Mesothelial cell of epicardium (in vitro differentiated cells): ENCODE data around the gene NCAPG2. TPM values are rescaled to one million over a fixed set of nuclear protein-coding genes. Genes with fewer than 3 reads are reported as not detected.
A peak's percentile ranks its signal among the peaks of the same experiment; 100 is the strongest.

Experiments
- DNase-seq, 2 experiments: peaks; one replicate each; pipeline ENCODE4 v3.0.0; 2021; ENCODE audit warnings: low spot score in 2 of 2; ENCODE audit not compliant: unreplicated experiment in 2 of 2
- H3K27ac Mint-ChIP-seq: 2 replicates; pipeline ENCODE4 v1.8.0; 2021; ENCODE audit warnings: mixed read lengths
- H3K27me3 Mint-ChIP-seq: 2 replicates; pipeline ENCODE4 v1.8.0; 2021; ENCODE audit warnings: low read depth, mixed read lengths
- H3K36me3 Mint-ChIP-seq: 2 replicates; pipeline ENCODE4 v1.8.0; 2021; ENCODE audit warnings: mixed read lengths
- H3K4me1 Mint-ChIP-seq: 2 replicates; pipeline ENCODE4 v1.8.0; 2021; ENCODE audit warnings: mixed read lengths
- H3K4me3 Mint-ChIP-seq: 2 replicates; pipeline ENCODE4 v1.8.0; 2021; ENCODE audit warnings: mild to moderate bottlenecking, moderate library complexity, mixed read lengths
- H3K9me3 Mint-ChIP-seq: 2 replicates; pipeline ENCODE4 v1.8.0; 2021; ENCODE audit warnings: mixed read lengths
- total RNA-seq: library from RNA; stranded (reverse); gene quantifications from 3 replicates; pipeline ENCODE4 v1.2.1, GENCODE V29; 2021
- TF ChIP-seq, protein P1 (sequence below): fragments of 200-600 bp; sonication (generic); IDR thresholded peaks from one replicate; pipeline ENCODE4 v1.5.0; 2021; ENCODE audit warnings: antibody characterized with exemption; ENCODE audit not compliant: unreplicated experiment

Gene NCAPG2
- total RNA-seq, 1 donor from 2014 or later: 22.5 TPM

DNA sequence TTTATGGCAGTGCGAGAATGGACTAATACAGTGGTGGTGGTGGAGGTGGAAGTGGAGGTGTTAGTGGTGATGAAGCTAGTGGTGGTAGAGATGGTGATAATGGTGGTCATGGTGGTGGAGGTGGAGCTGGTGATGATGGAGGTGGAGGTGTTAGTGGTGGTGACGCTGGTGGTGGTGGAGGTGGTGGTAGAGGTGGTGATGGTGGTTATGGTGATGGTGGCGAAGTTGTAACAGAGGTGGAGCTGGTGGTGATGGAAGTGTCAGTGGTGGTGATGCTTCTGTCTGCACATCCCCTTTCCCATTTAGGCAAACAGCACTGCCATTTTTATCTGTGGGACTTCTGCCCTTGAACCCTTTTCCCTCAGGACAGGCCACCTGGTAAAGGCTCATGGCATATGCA, 109.5 kb downstream of the NCAPG2 start:
- peaks cover 8% of the 10 kb centered on the region for H3K27me3 Mint-ChIP-seq
- TF ChIP-seq, protein P1, sequence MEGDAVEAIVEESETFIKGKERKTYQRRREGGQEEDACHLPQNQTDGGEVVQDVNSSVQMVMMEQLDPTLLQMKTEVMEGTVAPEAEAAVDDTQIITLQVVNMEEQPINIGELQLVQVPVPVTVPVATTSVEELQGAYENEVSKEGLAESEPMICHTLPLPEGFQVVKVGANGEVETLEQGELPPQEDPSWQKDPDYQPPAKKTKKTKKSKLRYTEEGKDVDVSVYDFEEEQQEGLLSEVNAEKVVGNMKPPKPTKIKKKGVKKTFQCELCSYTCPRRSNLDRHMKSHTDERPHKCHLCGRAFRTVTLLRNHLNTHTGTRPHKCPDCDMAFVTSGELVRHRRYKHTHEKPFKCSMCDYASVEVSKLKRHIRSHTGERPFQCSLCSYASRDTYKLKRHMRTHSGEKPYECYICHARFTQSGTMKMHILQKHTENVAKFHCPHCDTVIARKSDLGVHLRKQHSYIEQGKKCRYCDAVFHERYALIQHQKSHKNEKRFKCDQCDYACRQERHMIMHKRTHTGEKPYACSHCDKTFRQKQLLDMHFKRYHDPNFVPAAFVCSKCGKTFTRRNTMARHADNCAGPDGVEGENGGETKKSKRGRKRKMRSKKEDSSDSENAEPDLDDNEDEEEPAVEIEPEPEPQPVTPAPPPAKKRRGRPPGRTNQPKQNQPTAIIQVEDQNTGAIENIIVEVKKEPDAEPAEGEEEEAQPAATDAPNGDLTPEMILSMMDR: no peak
- H3K36me3 Mint-ChIP-seq: no peaks in the 10 kb centered on the region
- H3K4me3 Mint-ChIP-seq: no peak overlapping the region
- no peaks in the 10 kb centered on the region for H3K4me1 Mint-ChIP-seq
- no peak for DNase-seq
- no peak overlapping the region for H3K27ac Mint-ChIP-seq
- peaks cover 7% of the 10 kb centered on the region for H3K9me3 Mint-ChIP-seq

DNA sequence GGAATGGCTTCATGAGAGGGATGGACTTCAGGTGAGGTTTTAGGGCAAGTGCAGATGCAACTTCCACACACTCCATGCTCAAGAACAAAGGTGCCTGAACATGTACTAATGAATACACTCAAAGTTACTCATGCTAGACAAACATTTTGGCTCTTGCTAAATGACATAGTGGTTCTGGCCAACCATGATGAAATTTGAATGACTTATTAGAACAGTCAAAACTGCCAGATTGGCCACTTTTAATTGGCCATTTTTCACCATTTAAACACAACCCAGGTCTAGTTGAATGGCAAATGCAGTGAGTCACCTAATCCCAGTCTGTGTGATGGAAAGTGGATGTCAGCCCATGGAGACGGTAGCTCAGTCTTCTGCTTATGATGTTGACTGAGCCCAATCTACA, 112.1 kb downstream of the NCAPG2 start:
- TF ChIP-seq, protein P1: no peak
- H3K27ac Mint-ChIP-seq: no peak overlapping the region
- no peaks in the 10 kb centered on the region for H3K4me1 Mint-ChIP-seq
- peaks cover 7% of the 10 kb centered on the region for H3K9me3 Mint-ChIP-seq
- no peaks in the 10 kb centered on the region for H3K36me3 Mint-ChIP-seq
- H3K4me3 Mint-ChIP-seq: no peak overlapping the region
- no peak for DNase-seq
- H3K27me3 Mint-ChIP-seq: peaks cover 24% of the 10 kb centered on the region

DNA sequence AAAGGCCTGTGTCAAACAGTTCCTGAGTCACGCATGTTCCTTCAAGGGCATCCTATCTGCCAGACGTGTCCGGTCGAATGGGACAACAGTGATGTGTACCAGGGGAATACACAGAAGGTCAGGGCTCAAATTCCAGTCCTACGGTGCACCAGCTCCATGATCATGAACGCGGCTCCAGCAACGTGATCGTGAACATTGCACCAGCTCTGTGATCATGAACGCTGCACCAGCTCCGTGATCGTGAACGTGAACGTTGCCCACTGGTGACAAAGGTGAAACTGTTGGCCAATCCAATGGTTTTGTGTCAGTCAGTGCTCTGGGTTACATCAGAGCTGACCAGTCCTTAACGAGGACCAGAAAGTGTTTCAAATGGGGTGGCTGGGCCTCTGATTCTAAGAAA, 112.7 kb downstream of the NCAPG2 start:
- Mint-ChIP-seq H3K27me3 (peaks cover 24% of the 10 kb centered on the region), H3K36me3 (no peaks in the 10 kb centered on the region), H3K27ac (no peak overlapping the region), H3K4me1 (no peaks in the 10 kb centered on the region), H3K4me3 (no peak overlapping the region), H3K9me3 (peaks cover 7% of the 10 kb centered on the region)
- DNase-seq: no peak
- TF ChIP-seq, protein P1: no peak

DNA sequence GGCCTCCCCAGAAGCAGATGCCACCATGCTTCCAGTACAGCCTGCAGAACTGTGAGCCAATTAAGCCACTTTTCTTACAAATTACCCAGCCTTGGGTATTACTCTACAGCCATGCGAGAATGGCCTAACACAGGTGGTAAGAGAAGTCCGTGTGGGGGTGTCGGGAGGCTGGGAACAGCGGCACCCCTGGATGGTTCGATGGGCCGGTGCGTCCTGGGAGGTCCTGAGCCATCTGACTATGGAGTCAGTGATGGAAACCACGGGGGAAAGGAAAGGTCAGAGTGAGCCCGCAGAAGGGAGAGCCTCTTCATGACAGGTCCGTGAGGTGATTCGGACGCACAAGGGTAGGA, 114.4 kb downstream of the NCAPG2 start:
- TF ChIP-seq, protein P1: no peak
- DNase-seq: no peak
- Mint-ChIP-seq H3K36me3 (no peaks in the 10 kb centered on the region), H3K27ac (no peak overlapping the region), H3K27me3 (peaks cover 39% of the 10 kb centered on the region), H3K4me1 (peaks cover 3% of the 10 kb centered on the region), H3K9me3 (peaks cover 4% of the 10 kb centered on the region), H3K4me3 (no peak overlapping the region)

DNA sequence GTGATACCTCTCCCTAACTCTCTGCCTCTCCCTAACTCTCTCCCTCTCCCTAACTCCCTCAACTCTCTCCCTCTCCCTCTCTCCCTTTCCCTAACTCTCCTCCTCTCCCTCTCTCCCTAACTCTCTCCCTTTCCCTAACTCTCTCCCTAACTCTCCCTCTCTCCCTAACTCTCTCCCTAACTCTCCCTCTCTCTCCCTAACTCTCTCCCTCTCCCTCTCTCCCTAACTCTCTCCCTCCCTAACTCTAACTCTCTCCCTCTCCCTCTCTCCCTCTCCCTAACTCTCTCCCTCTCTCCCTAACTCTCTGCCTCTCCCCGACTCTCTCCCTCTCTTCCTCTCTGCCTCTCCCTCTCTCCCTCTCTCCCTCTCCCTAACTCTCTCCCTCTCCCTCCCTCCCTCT, 115.0 kb downstream of the NCAPG2 start:
- no peak overlapping the region for H3K4me3 Mint-ChIP-seq
- H3K36me3 Mint-ChIP-seq: no peaks in the 10 kb centered on the region
- H3K9me3 Mint-ChIP-seq: peaks cover 4% of the 10 kb centered on the region
- peaks cover 3% of the 10 kb centered on the region for H3K4me1 Mint-ChIP-seq
- H3K27me3 Mint-ChIP-seq: peaks cover 44% of the 10 kb centered on the region
- no peak for DNase-seq
- TF ChIP-seq, protein P1: no peak
- H3K27ac Mint-ChIP-seq: no peak overlapping the region

DNA sequence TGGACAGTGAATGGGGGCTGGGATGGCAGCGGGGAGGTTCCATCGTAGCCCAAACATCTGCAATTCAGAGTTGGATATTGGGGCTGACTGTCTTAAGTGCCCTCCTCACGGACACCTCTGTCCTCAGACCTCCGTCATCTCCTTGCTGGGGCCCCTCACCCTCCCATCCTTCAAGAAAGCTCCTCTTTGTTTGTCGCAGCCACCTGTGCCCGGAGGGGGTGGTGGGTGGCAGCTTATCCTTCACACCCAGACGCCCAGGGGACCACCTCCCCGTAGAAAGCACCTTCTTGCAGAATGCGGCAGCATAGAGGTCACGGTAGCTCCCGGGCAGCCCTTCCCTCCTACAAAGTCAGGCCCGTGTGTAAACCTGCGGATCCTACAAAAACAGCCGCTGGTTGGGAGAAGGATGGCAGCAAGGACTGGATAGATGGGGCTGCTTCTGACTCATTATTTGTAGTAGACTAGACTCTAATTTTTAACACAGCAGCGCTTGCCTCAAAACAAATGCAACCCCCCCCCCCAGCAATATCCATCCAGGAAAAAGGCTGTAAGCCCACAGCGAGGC, 115.6 kb downstream of the NCAPG2 start:
- no peak for DNase-seq
- H3K4me3 Mint-ChIP-seq: peak overlapping the region; percentile 58

More for the DNA sequence above, 115.6 kb downstream of the NCAPG2 start:
- peaks cover 4% of the 10 kb centered on the region for H3K9me3 Mint-ChIP-seq
- peaks cover 51% of the 10 kb centered on the region for H3K27me3 Mint-ChIP-seq
- H3K36me3 Mint-ChIP-seq: no peaks in the 10 kb centered on the region
- peaks cover 3% of the 10 kb centered on the region for H3K4me1 Mint-ChIP-seq
- no peak overlapping the region for H3K27ac Mint-ChIP-seq
- TF ChIP-seq, protein P1: no peak
